HepG2 (cell line): ENCODE data around the gene SETD1B. TPM values are rescaled to one million over a fixed set of nuclear protein-coding genes. Genes with fewer than 3 reads are reported as not detected.

Source experiments
- ARNT ChIP-seq: fragments of 450-650 bp; IDR thresholded peaks from 2 replicates; pipeline ENCODE4 v1.6.1; 2017
- BRCA1 ChIP-seq: sonication (generic); formaldehyde crosslinking; IDR thresholded peaks from 2 replicates; pipeline ENCODE4 v1.4.0; 2020; ENCODE audit warnings: missing genetic modification reagents
- HES4 ChIP-seq: sonication (generic); formaldehyde crosslinking; IDR thresholded peaks from 2 replicates; pipeline ENCODE4 v1.9.0; 2021; ENCODE audit warnings: mild to moderate bottlenecking, missing genetic modification reagents, borderline replicate concordance
- HNRNPUL1 ChIP-seq: fragments of 200-400 bp; formaldehyde crosslinking; IDR thresholded peaks from 2 replicates; pipeline ENCODE4 v1.6.1; 2017; ENCODE audit warnings: low read depth, mild to moderate bottlenecking, low read length, moderate library complexity
- MLLT10 ChIP-seq: sonication (generic); formaldehyde crosslinking; IDR thresholded peaks from 2 replicates; pipeline ENCODE4 v1.4.0; 2020; ENCODE audit warnings: missing genetic modification reagents
- NONO ChIP-seq, 2 experiments: fragments of 450-650 bp in 1 of 2; sonication (generic) in 1 of 2; formaldehyde crosslinking in 1 of 2; IDR thresholded peaks in 1 of 2; conservative IDR thresholded peaks in 1 of 2; 2 replicates each; pipeline versions ENCODE4 v1.6.1 to v1.8.0; 2017 to 2022; ENCODE audit warnings: mild to moderate bottlenecking in 1 of 2, missing genetic modification reagents in 1 of 2, moderate library complexity in 1 of 2
- PTBP1 ChIP-seq: fragments of 200-400 bp; formaldehyde crosslinking; IDR thresholded peaks from 2 replicates; pipeline ENCODE4 v1.6.1; 2018; ENCODE audit warnings: low read length, low read depth; ENCODE audit not compliant: poor library complexity, severe bottlenecking
- RCOR2 ChIP-seq: IDR thresholded peaks from 2 replicates; pipeline ENCODE4 v1.6.1; 2016; ENCODE audit warnings: missing biosample characterization, missing genetic modification reagents
- TARDBP ChIP-seq: sonication (generic); formaldehyde crosslinking; IDR thresholded peaks from 2 replicates; pipeline ENCODE4 v1.8.0; 2022; ENCODE audit warnings: mild to moderate bottlenecking, missing genetic modification reagents
- TBL1XR1 ChIP-seq: fragments of 150-350 bp; IDR thresholded peaks from 2 replicates; pipeline ENCODE4 v1.6.1; 2014; ENCODE audit warnings: borderline replicate concordance, low read length; ENCODE audit not compliant: partially characterized antibody
- TCF7 ChIP-seq: sonication (generic); IDR thresholded peaks from 2 replicates; pipeline ENCODE4 v1.6.1; 2016; ENCODE audit warnings: antibody characterized with exemption, low read depth
- ZNF18 ChIP-seq: sonication (generic); formaldehyde crosslinking; IDR thresholded peaks from 2 replicates; pipeline ENCODE4 v1.8.0; 2022; ENCODE audit warnings: mild to moderate bottlenecking, missing genetic modification reagents; ENCODE audit not compliant: insufficient replicate concordance
- ZNF549 ChIP-seq: sonication (generic); formaldehyde crosslinking; IDR thresholded peaks from 2 replicates; pipeline ENCODE4 v1.5.0; 2020; ENCODE audit warnings: missing genetic modification reagents
- ZNF563 ChIP-seq: sonication (generic); formaldehyde crosslinking; IDR thresholded peaks from 2 replicates; pipeline ENCODE4 v1.8.0; 2022; ENCODE audit warnings: mild to moderate bottlenecking, moderate library complexity, missing genetic modification reagents
- ZNF607 ChIP-seq: sonication (generic); formaldehyde crosslinking; IDR thresholded peaks from 2 replicates; pipeline ENCODE4 v1.5.1; 2020; ENCODE audit warnings: missing genetic modification reagents, mild to moderate bottlenecking, borderline replicate concordance
- ZNF749 ChIP-seq: sonication (generic); formaldehyde crosslinking; IDR thresholded peaks from 2 replicates; pipeline ENCODE4 v1.8.0; 2022; ENCODE audit warnings: mild to moderate bottlenecking, missing genetic modification reagents, moderate library complexity, borderline replicate concordance
- polyA plus RNA-seq, 8 experiments: library from polyadenylated mRNA; depleted of rRNA in 3 of 8; stranded (reverse) in 7 of 8; unstranded in 1 of 8; fragments of >200 nt; fragmentation: Illumina TruSeq in 4 of 8; extraction: Trizol in 4 of 8; gene quantifications; 2 replicates each; pipeline versions ENCODE4 v1.2.1 to v1.2.3, GENCODE V29; 2011 to 2016; ENCODE audit warnings: low read depth in 4 of 8, missing spikeins in 1 of 8, mixed read lengths in 1 of 8; ENCODE audit not compliant: insufficient read depth in 1 of 8
- total RNA-seq, 5 experiments: library from RNA; depleted of rRNA; stranded (reverse); fragments of >200 nt; fragmentation: Illumina TruSeq; extraction: Trizol; gene quantifications; 2 replicates each; pipeline ENCODE4 v1.2.3, GENCODE V29; 2016; ENCODE audit warnings: low read depth in 1 of 5
- TF ChIP-seq, protein P1 (sequence below): sonication (generic); formaldehyde crosslinking; IDR thresholded peaks from 2 replicates; pipeline ENCODE4 v1.5.0; 2020; ENCODE audit warnings: missing genetic modification reagents
- TF ChIP-seq, protein P2 (sequence below): IDR thresholded peaks from 2 replicates; pipeline ENCODE4 v1.6.1; 2016
- TF ChIP-seq, protein P3 (sequence below): sonication (generic); formaldehyde crosslinking; conservative IDR thresholded peaks from 2 replicates; pipeline ENCODE4 v1.4.0; 2020; ENCODE audit warnings: mild to moderate bottlenecking, missing genetic modification reagents, moderate library complexity

SETD1B gene
- total and polyA plus RNA-seq, 2 of the 13 experiments (the other 11 are each of a cell fraction or from before 2014, with no cell fraction given): 1.1 to 1.4 TPM

DNA sequence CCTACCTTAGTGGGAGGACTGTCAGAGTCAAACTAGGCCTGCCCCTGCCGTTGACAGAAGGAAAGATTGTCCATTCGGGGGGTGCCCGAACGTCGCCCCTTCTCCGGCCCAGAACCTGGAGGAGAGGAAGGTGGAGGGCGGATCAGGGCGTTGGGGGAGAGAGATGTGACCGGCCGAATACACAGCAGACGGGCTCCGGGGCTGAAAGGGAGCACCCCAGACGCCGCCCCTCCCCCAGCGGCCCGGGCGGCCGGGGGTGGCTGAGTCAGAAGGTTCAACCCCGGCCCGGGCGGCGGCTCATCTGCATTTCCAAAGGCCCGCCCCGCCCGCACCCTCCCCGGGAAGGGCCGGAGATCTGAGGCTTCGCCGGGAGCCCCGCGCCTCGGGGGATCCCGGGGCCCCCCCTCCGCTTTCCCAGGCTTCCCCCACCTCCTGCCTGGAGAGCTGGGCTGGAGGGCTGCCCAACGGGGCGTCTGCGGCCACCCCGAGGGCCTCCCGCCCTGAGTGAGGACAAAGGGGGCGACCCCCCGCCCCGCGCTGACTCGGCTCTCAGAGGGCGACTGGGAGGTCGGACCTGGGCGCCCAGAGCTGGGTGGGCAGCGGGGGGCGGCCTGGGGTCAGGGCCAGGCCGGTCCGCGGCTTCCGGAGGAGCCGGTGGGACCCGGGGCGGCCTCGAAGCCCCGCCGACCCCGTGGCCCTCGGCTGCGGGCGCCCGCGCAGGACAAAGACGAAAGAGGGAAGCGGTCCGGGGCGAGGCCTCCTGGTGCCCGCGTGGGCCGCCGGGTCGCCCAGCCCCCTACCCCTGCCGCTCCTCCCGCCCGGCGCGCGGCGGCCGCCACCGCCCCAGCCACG lies 3.7 kb upstream of the SETD1B start (continued):
- TF ChIP-seq, protein P1, sequence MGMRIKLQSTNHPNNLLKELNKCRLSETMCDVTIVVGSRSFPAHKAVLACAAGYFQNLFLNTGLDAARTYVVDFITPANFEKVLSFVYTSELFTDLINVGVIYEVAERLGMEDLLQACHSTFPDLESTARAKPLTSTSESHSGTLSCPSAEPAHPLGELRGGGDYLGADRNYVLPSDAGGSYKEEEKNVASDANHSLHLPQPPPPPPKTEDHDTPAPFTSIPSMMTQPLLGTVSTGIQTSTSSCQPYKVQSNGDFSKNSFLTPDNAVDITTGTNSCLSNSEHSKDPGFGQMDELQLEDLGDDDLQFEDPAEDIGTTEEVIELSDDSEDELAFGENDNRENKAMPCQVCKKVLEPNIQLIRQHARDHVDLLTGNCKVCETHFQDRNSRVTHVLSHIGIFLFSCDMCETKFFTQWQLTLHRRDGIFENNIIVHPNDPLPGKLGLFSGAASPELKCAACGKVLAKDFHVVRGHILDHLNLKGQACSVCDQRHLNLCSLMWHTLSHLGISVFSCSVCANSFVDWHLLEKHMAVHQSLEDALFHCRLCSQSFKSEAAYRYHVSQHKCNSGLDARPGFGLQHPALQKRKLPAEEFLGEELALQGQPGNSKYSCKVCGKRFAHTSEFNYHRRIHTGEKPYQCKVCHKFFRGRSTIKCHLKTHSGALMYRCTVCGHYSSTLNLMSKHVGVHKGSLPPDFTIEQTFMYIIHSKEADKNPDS (CRISPR knock-in tag): no peak
- 0 out of 2 replicates have a peak, but pooled peaks have one; percentile 47 for TF ChIP-seq ZNF563 (CRISPR knock-in tag)
- TF ChIP-seq, protein P2, sequence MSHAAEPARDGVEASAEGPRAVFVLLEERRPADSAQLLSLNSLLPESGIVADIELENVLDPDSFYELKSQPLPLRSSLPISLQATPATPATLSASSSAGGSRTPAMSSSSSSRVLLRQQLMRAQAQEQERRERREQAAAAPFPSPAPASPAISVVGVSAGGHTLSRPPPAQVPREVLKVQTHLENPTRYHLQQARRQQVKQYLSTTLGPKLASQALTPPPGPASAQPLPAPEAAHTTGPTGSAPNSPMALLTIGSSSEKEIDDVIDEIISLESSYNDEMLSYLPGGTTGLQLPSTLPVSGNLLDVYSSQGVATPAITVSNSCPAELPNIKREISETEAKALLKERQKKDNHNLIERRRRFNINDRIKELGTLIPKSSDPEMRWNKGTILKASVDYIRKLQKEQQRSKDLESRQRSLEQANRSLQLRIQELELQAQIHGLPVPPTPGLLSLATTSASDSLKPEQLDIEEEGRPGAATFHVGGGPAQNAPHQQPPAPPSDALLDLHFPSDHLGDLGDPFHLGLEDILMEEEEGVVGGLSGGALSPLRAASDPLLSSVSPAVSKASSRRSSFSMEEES (CRISPR knock-in tag): no peak
- no peak for TF ChIP-seq TARDBP (CRISPR knock-in tag)
- TF ChIP-seq HES4 (CRISPR knock-in tag): peak; percentile 44; the same call in 1 of the 2 replicates
- TF ChIP-seq ZNF607: peak; percentile 36; the same call in 1 of the 2 replicates
- TF ChIP-seq PTBP1: no peak
- TF ChIP-seq TCF7: peak; percentile 87
- TF ChIP-seq ZNF18 (CRISPR knock-in tag): no peak
- no peak for TF ChIP-seq RCOR2 (CRISPR knock-in tag)
- TF ChIP-seq ZNF549: no peak
- no peak for TF ChIP-seq MLLT10 (CRISPR knock-in tag)
- TF ChIP-seq ZNF749 (CRISPR knock-in tag): no peak
- TF ChIP-seq TBL1XR1: no peak
- TF ChIP-seq HNRNPUL1: no peak
- TF ChIP-seq BRCA1 (CRISPR knock-in tag): peak; percentile 53; the same call in 1 of the 2 replicates
- no peak for TF ChIP-seq ARNT
- TF ChIP-seq, protein P3, sequence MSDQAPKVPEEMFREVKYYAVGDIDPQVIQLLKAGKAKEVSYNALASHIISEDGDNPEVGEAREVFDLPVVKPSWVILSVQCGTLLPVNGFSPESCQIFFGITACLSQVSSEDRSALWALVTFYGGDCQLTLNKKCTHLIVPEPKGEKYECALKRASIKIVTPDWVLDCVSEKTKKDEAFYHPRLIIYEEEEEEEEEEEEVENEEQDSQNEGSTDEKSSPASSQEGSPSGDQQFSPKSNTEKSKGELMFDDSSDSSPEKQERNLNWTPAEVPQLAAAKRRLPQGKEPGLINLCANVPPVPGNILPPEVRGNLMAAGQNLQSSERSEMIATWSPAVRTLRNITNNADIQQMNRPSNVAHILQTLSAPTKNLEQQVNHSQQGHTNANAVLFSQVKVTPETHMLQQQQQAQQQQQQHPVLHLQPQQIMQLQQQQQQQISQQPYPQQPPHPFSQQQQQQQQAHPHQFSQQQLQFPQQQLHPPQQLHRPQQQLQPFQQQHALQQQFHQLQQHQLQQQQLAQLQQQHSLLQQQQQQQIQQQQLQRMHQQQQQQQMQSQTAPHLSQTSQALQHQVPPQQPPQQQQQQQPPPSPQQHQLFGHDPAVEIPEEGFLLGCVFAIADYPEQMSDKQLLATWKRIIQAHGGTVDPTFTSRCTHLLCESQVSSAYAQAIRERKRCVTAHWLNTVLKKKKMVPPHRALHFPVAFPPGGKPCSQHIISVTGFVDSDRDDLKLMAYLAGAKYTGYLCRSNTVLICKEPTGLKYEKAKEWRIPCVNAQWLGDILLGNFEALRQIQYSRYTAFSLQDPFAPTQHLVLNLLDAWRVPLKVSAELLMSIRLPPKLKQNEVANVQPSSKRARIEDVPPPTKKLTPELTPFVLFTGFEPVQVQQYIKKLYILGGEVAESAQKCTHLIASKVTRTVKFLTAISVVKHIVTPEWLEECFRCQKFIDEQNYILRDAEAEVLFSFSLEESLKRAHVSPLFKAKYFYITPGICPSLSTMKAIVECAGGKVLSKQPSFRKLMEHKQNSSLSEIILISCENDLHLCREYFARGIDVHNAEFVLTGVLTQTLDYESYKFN (CRISPR knock-in tag): peak; percentile 71
- no peak for TF ChIP-seq NONO (IDR thresholded peaks at IDR 0.05)
- no peak for TF ChIP-seq NONO (CRISPR knock-in tag; conservative IDR thresholded peaks at IDR 0.05)
